ENCODE data around the gene ZC2HC1B.

ZC2HC1B gene

GRCh38 chr6:143964674-143965081 lies 100.4 kb downstream of the ZC2HC1B start:
- no peak for DNase-seq

- no peak for DNase-seq
These were observed 101.4 kb downstream of the ZC2HC1B start for GRCh38 chr6:143965503-143966171.

GRCh38 chr6:143966312-143966711 lies 102.0 kb downstream of the ZC2HC1B start:
- DNase-seq = no peak

GRCh38 chr6:143967706-143968376 lies 103.6 kb downstream of the ZC2HC1B start:
- DNase-seq = no peak

DNA sequence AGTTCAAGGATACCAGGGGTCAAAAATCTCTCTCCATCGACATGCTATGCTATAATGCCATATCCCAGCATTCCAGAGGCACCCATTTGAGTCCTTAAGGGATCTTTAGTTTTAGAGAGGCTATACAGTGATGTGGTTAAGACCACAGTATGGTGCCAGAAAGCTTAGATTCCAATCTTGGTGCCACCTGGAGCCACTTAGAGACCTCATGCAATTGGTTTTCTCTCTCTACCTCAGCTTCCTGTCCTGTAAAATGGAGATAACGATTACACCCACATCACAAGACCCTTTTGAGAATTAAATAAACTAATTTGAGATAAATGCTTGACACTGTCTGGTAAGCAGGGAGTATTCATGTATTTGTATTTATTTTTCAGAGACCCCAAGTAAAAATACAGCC lies 104.8 kb downstream of the ZC2HC1B start:
- DNase-seq = no peak

- DNase-seq = no peak
These were observed 106.4 kb downstream of the ZC2HC1B start for GRCh38 chr6:143970456-143971218.

GRCh38 chr6:143971482-143972205 lies 107.4 kb downstream of the ZC2HC1B start:
- DNase-seq = no peak

GRCh38 chr6:143973097-143973966 lies 109.1 kb downstream of the ZC2HC1B start:
- DNase-seq = no peak

DNA sequence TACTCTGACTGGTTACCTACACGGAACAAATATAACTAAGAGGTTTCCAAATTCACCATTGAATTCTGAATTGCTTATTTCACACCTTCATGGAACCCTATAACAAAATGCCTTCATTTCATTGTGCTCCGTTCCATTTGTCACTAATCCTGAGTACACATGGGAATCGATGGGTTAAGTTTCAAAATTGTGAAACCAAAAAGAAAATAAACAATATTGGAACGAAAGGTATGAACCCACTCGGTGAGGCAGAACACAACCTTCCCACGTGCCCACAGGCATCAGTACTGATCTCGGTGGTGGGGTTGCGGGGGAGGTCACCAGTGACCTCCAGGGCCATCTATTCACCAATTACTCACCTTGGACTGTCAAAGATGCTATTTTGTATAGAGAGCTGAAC lies 109.8 kb downstream of the ZC2HC1B start:
- DNase-seq = no peak

DNA sequence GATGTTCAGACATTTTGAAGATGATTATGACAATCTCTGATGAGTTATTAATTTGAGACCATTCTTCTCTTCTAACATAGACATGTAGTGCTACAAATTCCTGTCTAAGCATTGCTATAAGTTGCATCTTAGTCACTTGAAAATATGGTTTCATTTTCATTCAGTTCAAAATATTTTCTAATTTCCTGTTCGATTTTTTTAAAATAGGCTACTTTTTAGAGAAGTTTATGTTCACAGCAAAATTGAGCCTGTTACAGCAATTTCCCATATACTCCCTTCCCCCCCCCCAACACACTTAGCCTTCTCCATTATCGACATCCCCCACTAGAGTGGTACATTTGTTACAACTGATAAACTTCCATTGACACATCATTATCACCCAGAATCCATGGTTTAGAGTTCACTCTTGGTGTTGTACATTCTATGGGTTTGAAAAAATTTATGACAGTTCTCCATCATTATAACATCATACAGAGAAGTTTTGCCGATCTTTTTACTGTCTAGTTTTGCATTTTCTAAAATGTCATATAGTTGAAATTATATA lies 112.6 kb downstream of the ZC2HC1B start:
- no peak for DNase-seq

GRCh38 chr6:143980921-143981320 lies 116.6 kb downstream of the ZC2HC1B start:
- no peak for DNase-seq

GRCh38 chr6:143982968-143983367 lies 118.7 kb downstream of the ZC2HC1B start:
- DNase-seq = no peak

GRCh38 chr6:143984666-143985065 lies 120.4 kb downstream of the ZC2HC1B start:
- DNase-seq = no peak

DNA sequence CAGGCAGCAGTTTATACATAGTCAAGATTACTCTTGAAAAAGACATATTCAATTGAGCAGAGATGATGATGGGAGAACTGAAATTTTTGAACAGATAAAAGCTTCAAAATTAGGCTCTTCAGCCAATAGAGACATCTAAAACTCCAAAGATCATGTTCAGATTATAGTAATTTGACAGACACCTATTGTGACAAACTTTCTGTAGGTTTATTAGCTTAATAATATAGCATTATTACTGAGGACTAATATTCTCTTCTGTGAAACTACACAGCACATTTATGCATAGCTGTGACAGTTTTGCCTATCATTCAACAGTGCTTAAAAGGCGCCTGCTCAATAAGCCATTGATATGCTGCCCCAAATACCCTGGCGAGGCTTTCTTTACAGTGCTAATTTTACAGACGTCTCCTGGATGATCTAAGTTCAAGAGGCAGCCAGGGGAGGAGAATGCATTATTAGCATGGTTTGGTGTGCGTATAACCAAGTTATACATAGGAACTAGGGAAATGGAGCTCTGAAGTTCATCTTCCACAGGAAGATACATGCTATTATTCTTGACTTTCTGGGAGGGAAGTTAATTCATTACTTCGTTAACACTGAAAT lies 122.3 kb downstream of the ZC2HC1B start:
- no peak for DNase-seq

All from T1000 (cell line).